ENCODE results near the gene AOPEP. TPM values are rescaled to one million over a fixed set of nuclear protein-coding genes. Genes with fewer than 3 reads are reported as not detected.

AOPEP gene
- total and polyA plus RNA-seq, 10 donors, result 14.8 to 86.1 (median 51.3) TPM

DNA sequence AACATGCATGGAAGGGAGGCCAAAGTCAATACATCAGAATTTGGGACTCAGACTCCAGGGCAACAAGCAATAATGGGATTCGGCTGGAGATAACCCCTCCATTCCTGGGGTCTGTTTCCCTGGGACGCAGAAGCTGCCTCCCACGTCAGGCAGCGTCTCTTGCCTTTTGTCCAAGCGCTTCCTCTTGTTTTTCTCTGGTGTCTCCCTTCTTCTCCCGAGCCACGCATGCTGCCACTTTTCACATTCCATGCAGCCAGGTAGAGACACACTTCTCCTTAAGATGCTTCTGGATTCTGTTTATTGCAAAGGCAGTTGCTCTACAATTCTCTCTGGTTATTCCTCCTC is 267.3 kb downstream of the AOPEP start:
- H3K4me3 ChIP-seq, result no peak overlapping the region
- TF ChIP-seq POLR2AphosphoS5 (IDR thresholded peaks at IDR 0.05) (no peak), POLR2A (IDR thresholded peaks at IDR 0.05) (no peak)
- TF ChIP-seq, protein P1, sequence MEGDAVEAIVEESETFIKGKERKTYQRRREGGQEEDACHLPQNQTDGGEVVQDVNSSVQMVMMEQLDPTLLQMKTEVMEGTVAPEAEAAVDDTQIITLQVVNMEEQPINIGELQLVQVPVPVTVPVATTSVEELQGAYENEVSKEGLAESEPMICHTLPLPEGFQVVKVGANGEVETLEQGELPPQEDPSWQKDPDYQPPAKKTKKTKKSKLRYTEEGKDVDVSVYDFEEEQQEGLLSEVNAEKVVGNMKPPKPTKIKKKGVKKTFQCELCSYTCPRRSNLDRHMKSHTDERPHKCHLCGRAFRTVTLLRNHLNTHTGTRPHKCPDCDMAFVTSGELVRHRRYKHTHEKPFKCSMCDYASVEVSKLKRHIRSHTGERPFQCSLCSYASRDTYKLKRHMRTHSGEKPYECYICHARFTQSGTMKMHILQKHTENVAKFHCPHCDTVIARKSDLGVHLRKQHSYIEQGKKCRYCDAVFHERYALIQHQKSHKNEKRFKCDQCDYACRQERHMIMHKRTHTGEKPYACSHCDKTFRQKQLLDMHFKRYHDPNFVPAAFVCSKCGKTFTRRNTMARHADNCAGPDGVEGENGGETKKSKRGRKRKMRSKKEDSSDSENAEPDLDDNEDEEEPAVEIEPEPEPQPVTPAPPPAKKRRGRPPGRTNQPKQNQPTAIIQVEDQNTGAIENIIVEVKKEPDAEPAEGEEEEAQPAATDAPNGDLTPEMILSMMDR (IDR thresholded peaks at IDR 0.05 in 8 of 11, conservative IDR thresholded peaks at IDR 0.05 in 3 of 11), result no peak
- WGBS, 5 donors, result 89 to 94% (median 92%) methylated on average over 7 of the region's 7 CpGs
- intact Hi-C loops (cut with DNase I; ENCODE audit: low total_unique reads), result no loop called here
- peaks cover 0 to 7% (median 3%) of the 10 kb centered on the region in 6 donors for H3K36me3 ChIP-seq
- peaks cover 0 to 9% (median 0%) of the 10 kb centered on the region in 6 donors for H3K4me1 ChIP-seq
- H3K9me3 ChIP-seq, result no peaks in the 10 kb centered on the region
- no peak overlapping the region for H3K27ac ChIP-seq
- no peak for DNase-seq
- no peaks in the 10 kb centered on the region for H3K27me3 ChIP-seq (replicated peaks in 1 of 7)

DNA sequence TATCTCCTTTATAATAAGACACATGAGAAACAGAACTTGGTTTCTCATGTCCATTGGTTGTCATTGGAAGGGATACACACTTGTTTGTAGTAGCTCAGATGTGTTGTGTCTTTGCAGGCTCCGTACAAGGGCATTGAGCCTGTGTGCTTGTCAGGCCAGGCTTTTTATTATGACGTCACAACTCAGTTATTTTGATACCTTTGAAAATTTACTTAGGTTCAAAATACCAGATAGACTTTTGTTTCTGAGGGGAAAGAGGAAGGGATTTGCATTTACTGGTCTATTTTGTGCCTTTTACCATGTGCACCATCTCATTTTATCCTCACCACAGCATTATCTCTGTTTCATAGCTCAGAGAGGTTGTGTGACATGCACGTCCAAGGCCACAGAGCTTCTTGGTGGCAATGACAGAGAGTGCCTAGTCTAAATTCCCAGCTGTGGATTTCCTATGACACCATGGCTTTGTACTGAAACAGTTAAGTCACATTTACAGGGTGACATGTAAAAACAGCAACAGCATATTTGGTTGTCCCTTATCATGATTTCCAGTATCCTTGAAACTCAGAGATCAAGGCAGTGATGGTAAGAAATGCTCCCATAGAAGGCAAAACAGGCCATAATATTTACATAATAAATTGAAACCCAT is 268.7 kb downstream of the AOPEP start:
- no peak overlapping the region for H3K4me3 ChIP-seq
- no peaks in the 10 kb centered on the region for H3K27me3 ChIP-seq (replicated peaks in 1 of 7)
- H3K4me1 ChIP-seq, result peaks cover 0 to 13% (median 7%) of the 10 kb centered on the region in 6 donors
- 67 to 91% (median 85%) methylated on average over 3 of the region's 3 CpGs for WGBS, 5 donors
- peaks cover 0 to 7% (median 3%) of the 10 kb centered on the region in 6 donors for H3K36me3 ChIP-seq
- DNase-seq, result no peak
- TF ChIP-seq POLR2AphosphoS5 (IDR thresholded peaks at IDR 0.05) (no peak), POLR2A (IDR thresholded peaks at IDR 0.05) (no peak)
- TF ChIP-seq, protein P1 (IDR thresholded peaks at IDR 0.05 in 8 of 11, conservative IDR thresholded peaks at IDR 0.05 in 3 of 11), result no peak
- H3K9me3 ChIP-seq, result no peaks in the 10 kb centered on the region
- intact Hi-C loops (cut with DNase I; ENCODE audit: low total_unique reads), result no loop called here
- H3K27ac ChIP-seq, result peak overlapping the region in 4 of 8 donors; percentile 31 to 60 (median 46)

DNA sequence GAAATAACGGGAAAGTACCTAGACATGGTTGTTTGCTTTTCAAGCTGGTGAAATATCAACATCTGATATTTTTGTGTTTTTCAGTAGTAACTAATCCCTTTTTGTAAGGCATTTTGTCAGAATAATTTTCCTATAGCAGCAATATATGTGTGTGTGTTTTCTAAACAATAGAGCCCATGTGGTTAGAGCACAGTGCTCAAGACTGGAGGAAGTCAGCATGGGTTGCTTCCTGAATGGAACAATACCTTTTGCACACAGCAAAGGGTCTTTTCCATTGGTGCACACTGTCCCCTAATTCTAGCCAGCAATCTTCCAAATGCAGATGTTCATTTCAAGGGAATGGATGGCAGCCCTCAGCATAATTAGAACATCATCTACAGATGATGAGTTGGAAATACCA is 270.1 kb downstream of the AOPEP start:
- Histone ChIP-seq H3K27me3 (replicated peaks in 1 of 7) (peaks cover 0 to 5% (median 0%) of the 10 kb centered on the region in 7 donors), H3K4me1 (peaks cover 0 to 21% (median 15%) of the 10 kb centered on the region in 6 donors), H3K36me3 (peaks cover 0 to 7% (median under 1%) of the 10 kb centered on the region in 6 donors), H3K9me3 (no peaks in the 10 kb centered on the region), H3K4me3 (no peak overlapping the region), H3K27ac (peak overlapping the region in 4 of 8 donors; percentile 31 to 60 (median 48))
- no peak for DNase-seq
- intact Hi-C loops (cut with DNase I; ENCODE audit: low total_unique reads), result no loop called here
- WGBS, 5 donors, result 82 to 93% (median 90%) methylated on average over 1 of the region's 1 CpG
- TF ChIP-seq POLR2AphosphoS5 (IDR thresholded peaks at IDR 0.05), result no peak
- no peak for TF ChIP-seq POLR2A (IDR thresholded peaks at IDR 0.05)
- TF ChIP-seq, protein P1 (IDR thresholded peaks at IDR 0.05 in 8 of 11, conservative IDR thresholded peaks at IDR 0.05 in 3 of 11), result no peak

DNA sequence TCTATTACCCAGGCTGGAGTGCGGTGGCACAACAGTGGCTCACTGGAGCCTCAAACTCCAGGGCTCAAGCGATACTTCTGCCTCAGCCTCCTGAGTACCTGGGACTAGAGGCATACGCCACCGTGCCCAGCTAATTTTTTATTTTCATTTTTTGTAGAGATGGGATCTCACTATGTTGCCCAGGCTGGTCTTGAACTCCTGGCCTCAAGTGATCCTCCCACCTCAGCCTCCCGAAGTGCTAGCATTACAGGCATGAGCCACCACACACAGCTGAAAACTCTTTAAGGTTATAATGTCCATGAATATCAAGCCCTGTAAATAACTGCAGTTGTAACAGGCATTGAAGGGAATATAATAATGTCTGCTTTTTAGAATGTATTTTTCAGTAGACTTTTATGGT is 271.2 kb downstream of the AOPEP start:
- intact Hi-C loops (cut with DNase I; ENCODE audit: low total_unique reads), result no loop called here
- TF ChIP-seq, protein P1 (IDR thresholded peaks at IDR 0.05 in 8 of 11, conservative IDR thresholded peaks at IDR 0.05 in 3 of 11), result no peak
- TF ChIP-seq POLR2A (IDR thresholded peaks at IDR 0.05) (no peak), POLR2AphosphoS5 (IDR thresholded peaks at IDR 0.05) (no peak)
- H3K4me1 ChIP-seq, result peaks cover 0 to 32% (median 15%) of the 10 kb centered on the region in 6 donors
- DNase-seq, result no peak
- H3K27me3 ChIP-seq (replicated peaks in 1 of 7), result peaks cover 0 to 12% (median 2%) of the 10 kb centered on the region in 7 donors
- H3K36me3 ChIP-seq, result no peaks in the 10 kb centered on the region
- H3K27ac ChIP-seq, result no peak overlapping the region
- 94 to 98% (median 97%) methylated on average over 5 of the region's 5 CpGs for WGBS, 5 donors
- no peak overlapping the region for H3K4me3 ChIP-seq
- H3K9me3 ChIP-seq, result no peaks in the 10 kb centered on the region

All from spleen (tissue), 11 donors.